GM10266 (cell line): Measurements from ENCODE around the gene ABO.

ENCODE experiments used
- DNase-seq: peaks from one replicate; pipeline ENCODE4 v3.0.0; 2012; ENCODE audit errors: extremely low spot score
- TF ChIP-seq, protein P1 (sequence below): IDR thresholded peaks from 2 replicates; pipeline ENCODE4 v1.5.1; 2012; ENCODE audit warnings: mild to moderate bottlenecking, low read depth; ENCODE audit not compliant: control insufficient read depth, insufficient read depth; ENCODE audit errors: missing control alignments

ABO gene

DNA sequence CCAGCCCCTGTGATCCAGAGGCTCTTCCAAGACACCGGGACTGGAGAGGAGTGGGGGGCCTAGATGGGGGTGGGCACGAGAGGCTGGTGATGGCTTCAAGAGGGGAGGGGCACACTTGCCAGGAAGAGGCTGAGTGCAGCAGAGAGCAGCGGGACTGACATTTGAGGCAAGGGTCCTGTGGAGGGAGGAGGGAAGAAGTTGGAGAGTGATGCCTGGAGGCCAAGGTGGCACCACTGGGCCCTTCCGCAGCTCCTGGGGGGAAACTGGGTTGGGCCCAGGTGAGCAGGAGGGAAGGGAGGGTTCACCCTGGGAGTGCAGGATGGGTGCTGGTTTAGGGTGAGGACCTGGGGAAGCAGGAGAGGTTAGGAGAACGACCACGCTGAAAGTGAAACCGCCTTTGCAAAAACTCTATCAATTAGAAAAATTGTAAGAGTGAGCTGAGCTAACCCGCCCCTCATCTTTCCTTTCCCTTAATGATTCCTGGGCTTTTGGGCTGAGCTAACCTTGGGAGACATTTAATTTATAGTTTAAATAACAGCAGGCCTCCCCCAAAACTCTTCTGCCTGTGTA lies 26.2 kb downstream of the ABO start:
- TF ChIP-seq, protein P1, sequence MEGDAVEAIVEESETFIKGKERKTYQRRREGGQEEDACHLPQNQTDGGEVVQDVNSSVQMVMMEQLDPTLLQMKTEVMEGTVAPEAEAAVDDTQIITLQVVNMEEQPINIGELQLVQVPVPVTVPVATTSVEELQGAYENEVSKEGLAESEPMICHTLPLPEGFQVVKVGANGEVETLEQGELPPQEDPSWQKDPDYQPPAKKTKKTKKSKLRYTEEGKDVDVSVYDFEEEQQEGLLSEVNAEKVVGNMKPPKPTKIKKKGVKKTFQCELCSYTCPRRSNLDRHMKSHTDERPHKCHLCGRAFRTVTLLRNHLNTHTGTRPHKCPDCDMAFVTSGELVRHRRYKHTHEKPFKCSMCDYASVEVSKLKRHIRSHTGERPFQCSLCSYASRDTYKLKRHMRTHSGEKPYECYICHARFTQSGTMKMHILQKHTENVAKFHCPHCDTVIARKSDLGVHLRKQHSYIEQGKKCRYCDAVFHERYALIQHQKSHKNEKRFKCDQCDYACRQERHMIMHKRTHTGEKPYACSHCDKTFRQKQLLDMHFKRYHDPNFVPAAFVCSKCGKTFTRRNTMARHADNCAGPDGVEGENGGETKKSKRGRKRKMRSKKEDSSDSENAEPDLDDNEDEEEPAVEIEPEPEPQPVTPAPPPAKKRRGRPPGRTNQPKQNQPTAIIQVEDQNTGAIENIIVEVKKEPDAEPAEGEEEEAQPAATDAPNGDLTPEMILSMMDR: no peak

DNA sequence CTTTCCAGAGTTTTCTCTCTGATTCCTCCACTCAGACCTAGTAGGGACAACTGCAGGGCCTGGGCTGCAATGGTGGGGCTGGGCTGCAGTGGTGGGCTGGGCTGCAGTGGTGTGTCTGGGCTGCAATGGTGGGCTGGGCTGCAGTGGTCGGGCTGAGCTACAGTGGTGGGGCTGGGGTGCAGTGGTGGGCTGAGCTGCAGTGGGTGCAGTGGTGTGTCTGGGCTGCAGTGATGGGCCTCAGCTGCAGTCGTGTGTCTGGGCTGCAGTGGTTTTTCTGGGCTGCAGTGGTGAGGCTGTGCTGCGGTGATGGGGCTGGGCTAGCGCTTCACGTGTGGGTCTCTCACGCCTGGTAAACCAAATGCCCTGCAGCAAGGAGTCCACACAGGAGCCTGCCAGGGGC lies 27.4 kb downstream of the ABO start:
- no peak for DNase-seq
- TF ChIP-seq, protein P1: no peak

More for the DNA sequence above, 26.2 kb downstream of the ABO start:
- DNase-seq: no peak

DNA sequence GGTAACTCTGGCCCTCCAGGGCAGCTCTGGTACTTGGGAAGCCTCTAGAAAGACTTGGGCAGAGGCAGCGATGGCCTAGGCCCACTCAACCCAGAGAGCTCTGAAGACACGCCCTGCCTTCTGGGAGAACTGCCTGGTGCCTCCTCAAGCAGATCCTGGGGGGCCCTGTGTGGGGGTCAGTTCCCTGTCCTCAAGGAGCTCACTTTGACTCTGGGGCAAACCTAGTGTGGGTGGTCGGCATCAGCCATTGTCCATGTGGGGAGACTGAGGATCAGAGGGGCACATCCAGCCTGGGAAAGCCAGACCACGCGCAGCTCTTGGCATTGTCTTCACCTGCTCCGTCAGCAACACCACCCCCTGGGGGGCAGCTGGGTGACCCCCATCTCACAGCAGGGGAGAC lies 28.0 kb downstream of the ABO start:
- TF ChIP-seq, protein P1: no peak
- DNase-seq: no peak

DNA sequence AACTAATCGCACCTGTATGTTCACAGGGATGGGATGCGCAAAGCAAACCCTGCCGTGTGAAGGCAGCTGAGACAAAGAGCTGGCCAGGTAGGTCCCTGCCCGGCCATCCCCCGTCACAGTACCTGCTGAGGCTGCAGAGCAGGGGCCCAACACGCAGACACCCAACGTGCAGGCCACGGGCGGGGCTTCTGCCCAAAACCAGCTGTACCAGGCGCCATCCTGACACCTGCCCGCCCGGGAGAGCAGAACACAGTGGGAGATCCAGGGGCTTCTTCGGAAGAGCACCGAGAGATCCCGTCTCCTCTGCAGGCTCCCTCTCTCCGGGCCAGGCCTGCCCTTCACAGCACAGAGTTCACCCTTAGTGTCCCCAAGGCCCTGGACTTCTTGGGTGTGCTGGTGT lies 28.4 kb downstream of the ABO start:
- TF ChIP-seq, protein P1: no peak
- DNase-seq: no peak

DNA sequence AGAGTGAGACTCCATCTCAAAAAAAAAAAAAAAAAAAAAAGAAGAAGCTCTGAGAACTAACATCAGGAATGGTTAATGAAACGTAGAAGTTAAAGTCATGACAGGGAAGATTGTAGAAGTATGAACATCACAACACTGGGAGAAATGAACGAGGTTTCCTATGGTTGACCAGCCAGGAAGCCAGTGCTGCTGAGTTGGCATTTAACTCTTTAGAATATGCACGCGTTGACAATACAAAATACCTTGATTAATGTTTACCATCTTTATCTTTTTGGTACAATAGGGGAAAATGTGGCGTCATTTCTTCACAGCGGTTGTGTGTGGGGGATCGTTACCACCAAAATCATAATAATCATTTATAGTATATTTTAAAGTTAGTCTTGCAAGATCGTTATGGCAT lies 32.0 kb downstream of the ABO start:
- TF ChIP-seq, protein P1: no peak
- no peak for DNase-seq

DNA sequence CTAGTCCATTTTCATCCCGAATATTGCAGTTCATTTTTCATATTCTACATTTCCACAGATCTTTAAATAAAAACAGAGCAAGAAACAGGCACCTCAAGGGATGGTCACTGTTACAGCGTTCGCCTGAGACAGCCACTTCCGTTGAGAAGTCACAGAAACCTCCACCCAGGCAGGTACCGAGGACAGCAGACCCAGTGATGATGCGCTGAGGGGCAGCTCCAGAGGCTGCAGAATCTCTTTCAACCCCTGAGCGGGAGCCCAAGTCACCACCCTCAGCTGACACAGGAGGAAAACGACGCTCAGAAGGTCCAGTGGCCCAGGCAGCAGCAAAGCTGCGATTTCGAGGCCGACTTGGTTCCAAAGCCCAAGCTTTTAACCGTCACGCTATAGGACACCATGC lies 32.8 kb downstream of the ABO start:
- no peak for DNase-seq
- TF ChIP-seq, protein P1: no peak

DNA sequence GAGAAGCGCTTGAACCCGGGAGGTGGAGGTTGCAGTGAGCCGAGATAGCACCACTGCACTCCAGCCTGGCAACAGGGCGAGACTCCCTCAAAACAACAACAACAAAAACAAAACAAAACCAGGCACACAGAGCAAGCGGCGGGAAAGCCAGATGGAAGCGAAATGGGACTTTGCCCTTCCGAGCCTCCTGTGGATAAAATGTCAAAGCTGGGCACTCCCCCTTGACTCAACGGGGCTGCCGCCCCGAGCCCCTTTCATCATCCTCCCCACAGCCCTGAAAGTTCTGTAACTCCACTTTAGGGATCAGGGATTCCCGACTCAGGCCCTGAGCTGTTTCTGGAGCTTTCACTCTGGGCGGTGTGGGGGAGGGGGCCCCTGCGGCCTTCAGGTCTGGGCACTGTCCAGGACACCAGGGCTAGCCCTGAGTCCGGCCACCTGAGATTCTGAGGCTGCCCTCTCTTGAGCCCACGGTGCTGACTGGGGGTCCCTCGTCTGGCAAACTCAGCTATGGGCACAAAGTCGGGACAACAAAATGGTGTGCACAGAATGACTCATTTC lies 35.4 kb downstream of the ABO start:
- DNase-seq: no peak
- TF ChIP-seq, protein P1: no peak
